ENCODE results near the gene RASSF1. TPM values are rescaled to one million over a fixed set of nuclear protein-coding genes. Genes with fewer than 3 reads are reported as not detected.

RASSF1 gene
- total and polyA plus RNA-seq, 4 donors, result 33.6 to 43.2 (median 41.9) TPM

DNA sequence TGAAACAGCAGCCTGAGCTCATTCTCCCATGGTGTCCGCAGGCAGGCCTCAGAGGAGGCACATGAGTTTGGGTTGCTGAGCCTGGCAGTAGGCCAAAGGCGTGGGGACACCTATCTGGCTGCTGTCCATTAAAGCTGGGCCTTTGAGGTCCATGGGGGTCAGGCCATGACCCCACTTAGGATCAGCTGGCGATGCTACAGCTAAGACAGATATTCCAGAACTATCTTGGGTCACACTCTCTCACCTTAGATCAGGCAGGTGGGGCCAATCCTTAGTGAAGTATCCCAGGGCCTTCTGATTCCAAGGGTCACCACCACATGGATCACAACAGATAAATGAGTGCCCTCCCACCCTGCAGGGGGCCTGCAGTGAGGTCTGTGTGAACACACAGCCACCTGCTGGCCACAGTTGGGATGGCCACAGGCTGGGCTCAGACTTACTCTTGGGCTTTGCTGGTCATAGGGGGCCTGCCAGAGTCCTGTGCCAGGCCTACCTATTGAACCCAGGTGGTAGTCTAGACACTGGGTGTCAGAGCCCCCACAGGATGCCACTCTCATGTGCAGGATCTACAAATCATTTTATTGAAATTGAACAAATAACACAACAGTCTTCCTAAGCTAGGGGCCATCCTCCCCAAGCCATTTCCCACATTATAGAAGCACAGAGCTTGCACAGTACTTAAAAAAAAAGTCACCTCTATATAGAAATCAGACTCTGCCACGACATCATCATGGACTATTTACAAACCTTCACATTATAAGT lies 16.1 kb downstream of the RASSF1 start:
- Histone ChIP-seq H3K36me3 (ENCODE audit: control insufficient read depth in 1 of 2, insufficient read depth in 2 of 2, low read length in 1 of 2) (no peaks in the 10 kb centered on the region), H3K27ac (ENCODE audit: low read depth in 1 of 2, low read length in 2 of 2) (no peak overlapping the region), H3K4me1 (ENCODE audit: control insufficient read depth in 1 of 2, insufficient read depth in 2 of 2, low read length in 2 of 2) (no peaks in the 10 kb centered on the region), H3K9me3 (ENCODE audit: control insufficient read depth, low read length) (no peaks in the 10 kb centered on the region), H3K4me3 (ENCODE audit: low read length in 2 of 2) (no peak overlapping the region), H3K27me3 (ENCODE audit: control insufficient read depth in 1 of 2, insufficient read depth in 2 of 2, low read length in 1 of 2) (no peaks in the 10 kb centered on the region)
- 49 to 50% methylated on average over 4 of the region's 4 CpGs for WGBS, 2 donors
- intact Hi-C loops (cut with DNase I), result no loop called here
- DNase-seq (peak in 1 of 2 donors; percentile 74), ATAC-seq (ENCODE audit: low FRiP score) (no peak)

DNA sequence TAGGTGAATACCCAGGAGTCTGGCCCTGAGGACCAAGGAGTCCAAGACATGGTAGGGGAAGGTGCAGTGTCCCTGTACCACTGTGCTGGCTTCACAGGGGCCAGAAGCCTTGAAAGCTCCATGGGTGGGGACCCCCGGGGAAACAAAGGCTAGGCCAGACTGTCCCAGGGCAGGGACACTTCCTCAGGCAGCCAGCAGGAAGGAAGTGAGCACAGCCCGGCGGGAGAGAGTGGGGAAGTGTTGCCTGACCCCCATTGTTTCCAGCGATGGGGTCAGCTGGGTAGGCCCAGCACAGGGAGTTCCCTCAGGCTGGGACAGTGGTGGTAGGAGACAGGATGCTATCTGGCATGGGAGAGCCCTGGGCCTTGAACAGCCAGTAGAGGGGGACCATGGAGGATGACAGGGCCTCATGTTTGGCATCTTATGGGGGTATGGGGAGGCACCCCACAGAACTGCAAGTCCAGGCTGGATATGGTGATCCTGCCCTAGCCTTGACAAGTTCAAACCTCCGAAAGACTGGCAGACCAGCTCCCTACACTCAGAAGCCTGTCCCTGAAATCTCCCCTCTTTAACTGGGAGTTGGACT lies 16.9 kb downstream of the RASSF1 start:
- WGBS, 2 donors, result 69 to 70% methylated on average over 5 of the region's 5 CpGs
- ATAC-seq (ENCODE audit: low FRiP score), result peak; percentile 1
- H3K4me3 ChIP-seq (ENCODE audit: low read length in 2 of 2), result no peak overlapping the region

DNA sequence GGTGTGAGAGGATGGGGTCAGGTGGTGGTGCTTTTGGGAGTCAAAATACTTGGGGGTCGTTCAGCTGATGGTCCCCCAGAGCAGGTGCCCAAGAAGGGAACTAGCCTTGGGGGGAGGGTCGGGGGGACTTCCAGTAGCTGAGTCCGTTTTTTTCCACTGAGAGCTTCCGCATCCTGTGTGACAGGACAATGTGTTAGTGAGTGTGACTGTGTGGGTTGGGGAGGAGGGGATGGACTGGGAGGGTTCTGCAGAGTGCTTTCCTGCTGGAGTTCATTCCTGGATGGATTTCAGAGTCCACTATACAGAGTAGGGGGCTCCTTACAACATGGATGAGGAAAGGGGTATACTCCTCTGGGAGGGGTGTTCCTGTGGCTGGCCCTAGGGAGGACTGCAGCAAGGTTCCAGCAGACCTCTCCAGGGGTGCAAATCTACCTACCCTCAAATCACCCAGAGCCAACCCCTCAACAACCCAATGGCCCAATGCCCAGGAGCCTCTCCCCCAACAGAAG lies 17.5 kb downstream of the RASSF1 start:
- intact Hi-C loops (cut with DNase I), result no loop called here
- no peaks in the 10 kb centered on the region for H3K9me3 ChIP-seq (ENCODE audit: control insufficient read depth, low read length)
- no peak overlapping the region for H3K4me3 ChIP-seq (ENCODE audit: low read length in 2 of 2)
- WGBS, 2 donors, result 61 to 69% methylated on average over 4 of the region's 4 CpGs
- H3K36me3 ChIP-seq (ENCODE audit: control insufficient read depth in 1 of 2, insufficient read depth in 2 of 2, low read length in 1 of 2), result no peaks in the 10 kb centered on the region
- no peaks in the 10 kb centered on the region for H3K4me1 ChIP-seq (ENCODE audit: control insufficient read depth in 1 of 2, insufficient read depth in 2 of 2, low read length in 2 of 2)
- H3K27ac ChIP-seq (ENCODE audit: low read depth in 1 of 2, low read length in 2 of 2), result no peak overlapping the region
- DNase-seq (peak in 1 of 2 donors; percentile 62), ATAC-seq (ENCODE audit: low FRiP score) (no peak)
- H3K27me3 ChIP-seq (ENCODE audit: control insufficient read depth in 1 of 2, insufficient read depth in 2 of 2, low read length in 1 of 2), result no peaks in the 10 kb centered on the region

More for the DNA sequence above, 16.9 kb downstream of the RASSF1 start:
- intact Hi-C loops (cut with DNase I), result no loop called here
- DNase-seq, result peak in 1 of 2 donors; percentile 63
- Histone ChIP-seq H3K36me3 (ENCODE audit: control insufficient read depth in 1 of 2, insufficient read depth in 2 of 2, low read length in 1 of 2) (no peaks in the 10 kb centered on the region), H3K4me1 (ENCODE audit: control insufficient read depth in 1 of 2, insufficient read depth in 2 of 2, low read length in 2 of 2) (no peaks in the 10 kb centered on the region), H3K27me3 (ENCODE audit: control insufficient read depth in 1 of 2, insufficient read depth in 2 of 2, low read length in 1 of 2) (no peaks in the 10 kb centered on the region), H3K27ac (ENCODE audit: low read depth in 1 of 2, low read length in 2 of 2) (no peak overlapping the region), H3K9me3 (ENCODE audit: control insufficient read depth, low read length) (no peaks in the 10 kb centered on the region)

DNA sequence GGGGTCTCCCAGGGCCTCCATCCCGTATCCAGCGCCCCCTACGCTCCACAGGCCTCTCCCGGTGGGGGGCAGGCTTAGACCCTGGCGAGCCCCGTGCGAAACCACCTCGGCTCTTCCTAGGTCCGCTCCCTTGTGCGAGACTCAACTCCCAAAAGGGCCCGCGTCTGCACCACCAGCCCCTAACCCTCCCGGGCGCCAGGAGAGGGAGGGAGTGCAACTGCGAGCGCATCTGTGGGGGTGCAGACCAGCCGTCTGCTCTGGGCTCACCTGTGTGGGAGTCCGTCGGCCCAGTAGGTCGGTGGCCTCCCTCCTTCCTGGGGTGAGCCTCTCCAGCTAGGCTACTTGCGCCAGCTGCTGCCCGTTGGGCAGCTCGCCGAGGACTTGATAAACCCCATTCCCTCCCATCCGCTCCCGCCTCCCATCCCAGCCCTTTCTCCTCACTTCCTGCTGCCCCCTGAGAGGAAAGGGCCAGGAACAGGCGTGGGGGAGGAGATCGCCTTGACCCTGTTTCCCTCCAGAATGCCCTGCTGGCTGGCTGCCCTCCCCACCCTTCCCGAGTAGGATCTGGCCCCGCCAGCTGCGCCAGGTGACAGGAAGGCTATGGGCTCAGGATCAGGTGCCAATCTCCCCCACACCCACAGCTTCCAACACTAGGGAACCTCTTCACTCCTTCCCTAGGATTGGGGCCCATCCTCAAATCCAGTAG lies 18.1 kb downstream of the RASSF1 start, which contains the start of gene HYAL2:
Gene HYAL2, minus strand, starts transcription at position 360 of the 706 bp plus-strand sequence. CDS start 2,256 bp downstream, outside the sequence.
- WGBS, 2 donors, result 51 to 55% methylated on average over 28 to 31 of the region's 31 CpGs
- peak; percentile 16 for ATAC-seq (ENCODE audit: low FRiP score)

DNA sequence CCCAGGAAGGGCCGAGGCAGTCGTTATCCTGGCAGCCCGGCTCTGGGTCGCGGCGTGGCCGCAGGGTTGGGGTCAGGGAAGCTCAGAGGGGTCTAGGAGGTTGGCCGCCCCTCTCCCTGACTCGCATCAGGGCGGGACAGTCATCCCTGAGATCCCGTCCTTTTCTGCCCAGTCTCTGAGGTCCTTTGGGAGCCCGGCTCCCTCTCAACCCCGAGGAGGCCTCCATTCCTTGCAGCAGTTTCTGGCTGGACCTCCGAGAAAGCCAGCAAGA lies 18.6 kb downstream of the RASSF1 start:
- intact Hi-C loops (cut with DNase I), result no loop called here
- no peak for ATAC-seq (ENCODE audit: low FRiP score)
- no peak for DNase-seq
- Histone ChIP-seq H3K27me3 (ENCODE audit: control insufficient read depth in 1 of 2, insufficient read depth in 2 of 2, low read length in 1 of 2) (no peaks in the 10 kb centered on the region), H3K4me1 (ENCODE audit: control insufficient read depth in 1 of 2, insufficient read depth in 2 of 2, low read length in 2 of 2) (no peaks in the 10 kb centered on the region), H3K27ac (ENCODE audit: low read depth in 1 of 2, low read length in 2 of 2) (no peak overlapping the region), H3K36me3 (ENCODE audit: control insufficient read depth in 1 of 2, insufficient read depth in 2 of 2, low read length in 1 of 2) (no peaks in the 10 kb centered on the region), H3K9me3 (ENCODE audit: control insufficient read depth, low read length) (no peaks in the 10 kb centered on the region), H3K4me3 (ENCODE audit: low read length in 2 of 2) (no peak overlapping the region)
- 14 to 19% methylated on average over 14 of the region's 14 CpGs for WGBS, 2 donors

More for the DNA sequence above, 18.1 kb downstream of the RASSF1 start, which contains the start of gene HYAL2:
- peak in 1 of 2 donors; percentile 60 for DNase-seq
- Histone ChIP-seq H3K27me3 (ENCODE audit: control insufficient read depth in 1 of 2, insufficient read depth in 2 of 2, low read length in 1 of 2) (no peaks in the 10 kb centered on the region), H3K27ac (ENCODE audit: low read depth in 1 of 2, low read length in 2 of 2) (peak within 1 kb of the TSS in 1 of 2 donors; percentile 48), H3K4me1 (ENCODE audit: control insufficient read depth in 1 of 2, insufficient read depth in 2 of 2, low read length in 2 of 2) (no peaks in the 10 kb centered on the region), H3K4me3 (ENCODE audit: low read length in 2 of 2) (peak within 1 kb of the TSS in 1 of 2 donors; percentile 83), H3K36me3 (ENCODE audit: control insufficient read depth in 1 of 2, insufficient read depth in 2 of 2, low read length in 1 of 2) (no peaks in the 10 kb centered on the region), H3K9me3 (ENCODE audit: control insufficient read depth, low read length) (no peaks in the 10 kb centered on the region)
- intact Hi-C loops (cut with DNase I), result no loop called here

DNA sequence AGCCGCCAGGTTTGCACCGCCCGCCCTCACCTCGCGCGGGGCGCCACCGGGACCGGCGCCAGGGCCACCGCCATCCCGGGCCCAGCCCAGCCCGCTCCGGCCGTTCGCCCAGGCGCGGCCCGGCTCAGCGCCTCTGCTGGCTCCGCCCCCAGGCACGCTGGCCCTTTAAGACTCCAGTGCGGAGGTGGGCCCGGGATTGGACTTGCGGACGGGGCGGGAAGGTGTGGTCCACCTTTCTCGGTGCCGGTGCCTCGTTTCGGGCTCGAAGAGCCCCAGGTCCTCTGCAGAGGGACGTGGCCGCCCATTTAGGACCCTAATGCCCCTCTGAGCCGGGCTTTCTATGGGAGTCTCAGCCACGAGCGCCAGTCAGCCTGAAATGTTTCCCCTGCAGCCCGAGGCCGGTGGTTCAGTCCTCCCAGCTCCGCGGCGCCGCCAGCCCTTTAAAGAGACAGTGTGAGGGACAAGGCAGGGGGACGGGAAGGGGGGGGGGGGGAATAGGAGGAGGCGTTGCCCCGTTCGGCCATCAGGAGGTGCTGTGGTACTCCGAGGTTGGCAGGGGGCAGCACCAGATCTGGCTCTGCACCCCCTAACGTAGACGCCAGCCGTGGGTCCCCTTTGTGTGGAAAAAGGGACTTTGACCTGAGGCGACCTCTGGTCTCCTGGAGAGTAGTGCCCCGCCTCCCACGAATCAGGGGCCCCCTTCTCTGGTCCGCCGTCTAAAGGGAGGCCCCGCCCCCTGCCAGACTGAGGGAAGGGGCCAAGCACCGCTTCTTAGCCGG lies 19.1 kb downstream of the RASSF1 start:
- ATAC-seq (ENCODE audit: low FRiP score), result peak; percentile 90

DNA sequence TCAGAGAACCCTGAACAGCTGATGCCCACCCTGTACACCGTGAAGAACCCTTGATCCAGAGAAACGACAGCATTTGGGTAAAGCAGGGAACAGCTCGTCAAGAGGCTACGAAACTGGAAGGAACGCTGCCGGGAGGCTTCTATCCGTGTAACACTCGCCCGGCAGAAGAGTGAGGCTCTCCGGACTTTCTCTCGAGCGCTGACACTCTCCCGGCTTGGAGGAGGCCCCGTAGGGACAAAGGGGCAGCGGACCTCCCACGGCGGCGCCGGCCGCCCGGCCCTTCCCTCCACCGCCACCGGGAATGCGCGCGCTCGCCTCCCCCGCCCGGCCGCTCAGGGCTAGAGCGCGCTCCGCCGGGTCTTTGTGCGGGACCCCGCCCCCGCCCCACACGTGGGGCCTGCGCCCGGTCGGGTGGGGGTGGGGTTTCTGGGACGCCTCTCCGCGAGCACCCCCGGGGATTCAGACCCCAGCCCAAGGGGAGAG lies 19.7 kb downstream of the RASSF1 start:
- no peaks in the 10 kb centered on the region for H3K9me3 ChIP-seq (ENCODE audit: control insufficient read depth, low read length)
- intact Hi-C loops (cut with DNase I), result no loop called here
- WGBS, 2 donors, result 0 to 1% methylated on average over 32 to 45 of the region's 45 CpGs
- H3K36me3 ChIP-seq (ENCODE audit: control insufficient read depth in 1 of 2, insufficient read depth in 2 of 2, low read length in 1 of 2), result no peaks in the 10 kb centered on the region
- no peaks in the 10 kb centered on the region for H3K27me3 ChIP-seq (ENCODE audit: control insufficient read depth in 1 of 2, insufficient read depth in 2 of 2, low read length in 1 of 2)
- peak overlapping the region in 1 of 2 donors; percentile 38 for H3K27ac ChIP-seq (ENCODE audit: low read depth in 1 of 2, low read length in 2 of 2)
- peak; percentile 83 to 93 for DNase-seq
- H3K4me1 ChIP-seq (ENCODE audit: control insufficient read depth in 1 of 2, insufficient read depth in 2 of 2, low read length in 2 of 2), result no peaks in the 10 kb centered on the region
- peak; percentile 79 for ATAC-seq (ENCODE audit: low FRiP score)
- H3K4me3 ChIP-seq (ENCODE audit: low read length in 2 of 2), result peak overlapping the region; percentile 67 to 83

More for the DNA sequence above, 19.1 kb downstream of the RASSF1 start:
- Histone ChIP-seq H3K27me3 (ENCODE audit: control insufficient read depth in 1 of 2, insufficient read depth in 2 of 2, low read length in 1 of 2) (no peaks in the 10 kb centered on the region), H3K9me3 (ENCODE audit: control insufficient read depth, low read length) (no peaks in the 10 kb centered on the region), H3K4me1 (ENCODE audit: control insufficient read depth in 1 of 2, insufficient read depth in 2 of 2, low read length in 2 of 2) (no peaks in the 10 kb centered on the region), H3K4me3 (ENCODE audit: low read length in 2 of 2) (peak overlapping the region; percentile 67 to 83), H3K36me3 (ENCODE audit: control insufficient read depth in 1 of 2, insufficient read depth in 2 of 2, low read length in 1 of 2) (no peaks in the 10 kb centered on the region), H3K27ac (ENCODE audit: low read depth in 1 of 2, low read length in 2 of 2) (peak overlapping the region; percentile 48 to 85)
- WGBS, 2 donors, result 1% methylated on average over 50 to 59 of the region's 59 CpGs
- DNase-seq, result peak; percentile 94 to 95
- intact Hi-C loops (cut with DNase I), result no loop called here

Data from aorta (tissue), 5 donors.